H1 (cell line): Measurements from ENCODE around the gene SHISA8. TPM values are rescaled to one million over a fixed set of nuclear protein-coding genes. Genes with fewer than 3 reads are reported as not detected.

Experiments
- ASH2L ChIP-seq: fragments of 200-600, 300-600 bp; sonication (generic); IDR thresholded peaks from one replicate; pipeline ENCODE4 v1.7.1; 2017; ENCODE audit warnings: low read length
- CREB1 ChIP-seq: IDR thresholded peaks from 2 replicates; pipeline ENCODE4 v1.6.1; 2012; ENCODE audit warnings: inconsistent platforms
- POU5F1 ChIP-seq: IDR thresholded peaks from 2 replicates; pipeline ENCODE4 v1.6.1; 2011; ENCODE audit warnings: low read depth, mild to moderate bottlenecking, low read length, moderate library complexity
- SRF ChIP-seq: IDR thresholded peaks from 2 replicates; pipeline ENCODE4 v1.6.1; 2011; ENCODE audit warnings: mild to moderate bottlenecking, low read depth, low read length, moderate library complexity
- USF2 ChIP-seq: IDR thresholded peaks from 2 replicates; pipeline ENCODE4 v1.6.1; 2011; ENCODE audit warnings: low read length, improper control_type of control experiment
- polyA plus RNA-seq, 7 experiments: library from polyadenylated mRNA; depleted of rRNA in 3 of 7; stranded (reverse) in 5 of 7; unstranded in 2 of 7; fragments of >200 nt in 5 of 7; fragments of 200-250 nt in 2 of 7; gene quantifications; 1 replicate in 5 of 7; 2 replicates in 1 of 7; 4 replicates in 1 of 7; pipeline versions ENCODE4 v1.2.1 to v1.2.3, GENCODE V29; 2011 to 2013; ENCODE audit warnings: missing spikeins in 2 of 7, mixed read lengths in 2 of 7
- total RNA-seq: library from RNA; stranded (reverse); fragmentation: NEBNext Ultra II Directional; extraction: Animal tissue kit (Norgen Biotek cat#: 25700); gene quantifications from 2 replicates; pipeline ENCODE4 v1.2.1, GENCODE V29; 2021

The SHISA8 gene
- total and polyA plus RNA-seq, 2 of the 8 experiments (the other 6 are each of a cell fraction or from before 2014, with no cell fraction given): 0.14 to 0.89 TPM

GRCh38 chr22:41932353-41932752 lies 17.5 kb upstream of the SHISA8 start (continued):
- TF ChIP-seq CREB1 (no peak), ASH2L (no peak), USF2 (no peak), SRF (no peak), POU5F1 (no peak)
- TF ChIP-seq, all 59 proteins: peak for 0
